H1 (cell line): Measurements from ENCODE around the gene ADGRV1. TPM values are rescaled to one million over a fixed set of nuclear protein-coding genes. Genes with fewer than 3 reads are reported as not detected.

ENCODE experiments used
- CTCF ChIA-PET: fragments of 300-600 bp; sonication (Branson Sonifier 250); formaldehyde crosslinking; loops from one replicate; lab custom pipeline; 2021; ENCODE audit not compliant: partially characterized antibody; lab: Charles Lee
- POLR2A ChIA-PET: fragments of 300-600 bp; sonication (Branson Sonifier 250); formaldehyde crosslinking; loops from one replicate; lab custom pipeline; 2021; ENCODE audit warnings: inconsistent platforms; ENCODE audit not compliant: partially characterized antibody; lab: Charles Lee
- DNase-seq, 2 experiments: peaks; one replicate each; pipeline versions ENCODE4 v3.0.0 to v3.0.0-alpha.2; 2010 to 2022; ENCODE audit warnings: low spot score in 2 of 2, low read depth in 1 of 2, mixed read lengths in 1 of 2
- FAIRE-seq: peaks from 2 replicates; lab custom pipeline; 2011; peaks lifted over from hg19 to GRCh38; lab: Jason Lieb, UNC
- H2AFZ ChIP-seq: 2 replicates; pipeline ENCODE4 v1.8.1; 2012; ENCODE audit warnings: low read length, inconsistent platforms
- H2AK5ac ChIP-seq: 2 replicates; pipeline ENCODE4 v1.6.1; 2013; ENCODE audit warnings: low read depth, low read length
- H2BK120ac ChIP-seq: replicated peaks from 2 replicates; pipeline ENCODE3; 2013; ENCODE audit warnings: low read depth, low read length, inconsistent platforms
- H2BK12ac ChIP-seq: 2 replicates; pipeline ENCODE4 v1.6.1; 2013; ENCODE audit warnings: low read depth, low read length
- H2BK15ac ChIP-seq: 2 replicates; pipeline ENCODE4 v1.6.1; 2013; ENCODE audit warnings: low read length
- H2BK20ac ChIP-seq: 2 replicates; pipeline ENCODE4 v1.6.1; 2013; ENCODE audit warnings: low read length
- H2BK5ac ChIP-seq: 2 replicates; pipeline ENCODE4 v1.6.1; 2013; ENCODE audit warnings: low read depth, low read length
- H3K14ac ChIP-seq: 2 replicates; pipeline ENCODE4 v1.6.1; 2013; ENCODE audit warnings: inconsistent platforms; ENCODE audit not compliant: insufficient read length
- H3K18ac ChIP-seq: 2 replicates; pipeline ENCODE4 v1.6.1; 2013; ENCODE audit warnings: low read length; ENCODE audit errors: extremely low read depth
- H3K23ac ChIP-seq: 2 replicates; pipeline ENCODE4 v1.6.1; 2013; ENCODE audit warnings: inconsistent platforms; ENCODE audit not compliant: insufficient read length
- H3K23me2 ChIP-seq: 2 replicates; pipeline ENCODE4 v1.6.1; 2013; ENCODE audit warnings: low read depth, low read length
- H3K27ac ChIP-seq: 2 replicates; pipeline ENCODE4 v1.6.1; 2011; ENCODE audit warnings: low read depth, low read length, inconsistent platforms
- H3K27me3 ChIP-seq, 4 experiments: replicated peaks in 1 of 4; 1 replicate in 1 of 4; 2 replicates in 3 of 4; pipeline versions ENCODE4 v1.6.1 to v1.8.1; 2011 to 2013; ENCODE audit warnings: low read length in 3 of 4, mild to moderate bottlenecking in 3 of 4, inconsistent platforms in 2 of 4, mixed read lengths in 2 of 4, moderate library complexity in 1 of 4; ENCODE audit not compliant: control insufficient read depth in 3 of 4, insufficient read depth in 3 of 4; ENCODE audit errors: extremely low read depth in 1 of 4
- H3K36me3 ChIP-seq, 4 experiments: 2 replicates each; pipeline versions ENCODE4 v1.6.1 to v1.8.1; 2011 to 2013; ENCODE audit warnings: mild to moderate bottlenecking in 4 of 4, low read length in 3 of 4, moderate library complexity in 2 of 4, control low read depth in 1 of 4, inconsistent platforms in 1 of 4; ENCODE audit not compliant: insufficient read depth in 4 of 4, control insufficient read depth in 2 of 4
- H3K4ac ChIP-seq: replicated peaks from 2 replicates; pipeline ENCODE3; 2013; ENCODE audit warnings: low read length, low read depth, mixed read lengths, inconsistent platforms; ENCODE audit not compliant: insufficient read length
- H3K4me1 ChIP-seq, 4 experiments: replicated peaks in 1 of 4; 1 replicate in 1 of 4; 2 replicates in 3 of 4; pipeline versions ENCODE4 v1.6.1 to v1.8.1; 2011 to 2013; ENCODE audit warnings: low read length in 3 of 4, inconsistent platforms in 2 of 4, mixed read lengths in 1 of 4; ENCODE audit not compliant: insufficient read depth in 4 of 4, control insufficient read depth in 3 of 4
- H3K4me2 ChIP-seq, 2 experiments: 2 replicates each; pipeline versions ENCODE4 v1.6.1 to v1.8.1; 2011 to 2013; ENCODE audit warnings: low read depth in 2 of 2, low read length in 2 of 2, control low read depth in 1 of 2, inconsistent platforms in 1 of 2, mild to moderate bottlenecking in 1 of 2; ENCODE audit not compliant: insufficient read depth in 1 of 2
- H3K4me3 ChIP-seq, 4 experiments: fragments of 200-600, 300-600 bp in 1 of 4; sonication (generic), shearing (Covaris generic), sonication (Bioruptor Twin) in 1 of 4; 2 replicates each; pipeline versions ENCODE4 v1.5.1 to v1.8.1; 2011 to 2016; ENCODE audit warnings: low read length in 4 of 4, low read depth in 3 of 4, control low read depth in 2 of 4, inconsistent platforms in 2 of 4, mild to moderate bottlenecking in 2 of 4, mixed read lengths in 1 of 4, moderate library complexity in 1 of 4; ENCODE audit not compliant: insufficient read depth in 2 of 4; ENCODE audit errors: extremely low read depth in 1 of 4
- H3K56ac ChIP-seq: replicated peaks from 2 replicates; pipeline ENCODE3; 2013; ENCODE audit warnings: low read depth, mild to moderate bottlenecking, mixed read lengths, low read length, inconsistent platforms; ENCODE audit not compliant: insufficient read length
- H3K79me1 ChIP-seq: 2 replicates; pipeline ENCODE4 v1.6.1; 2013; ENCODE audit warnings: low read depth, low read length, control low read depth
- H3K79me2 ChIP-seq, 2 experiments: 2 replicates each; pipeline versions ENCODE4 v1.6.1 to v1.8.1; 2012 to 2013; ENCODE audit warnings: low read length in 2 of 2, mild to moderate bottlenecking in 2 of 2, inconsistent platforms in 1 of 2; ENCODE audit not compliant: insufficient read depth in 2 of 2, control insufficient read depth in 1 of 2
- H3K9ac ChIP-seq, 4 experiments: replicated peaks in 1 of 4; 1 replicate in 1 of 4; 2 replicates in 3 of 4; pipeline versions ENCODE4 v1.6.1 to v1.8.1; 2011 to 2013; ENCODE audit warnings: low read depth in 3 of 4, low read length in 3 of 4, control low read depth in 2 of 4, mild to moderate bottlenecking in 2 of 4, moderate library complexity in 2 of 4, inconsistent platforms in 1 of 4; ENCODE audit errors: extremely low read depth in 1 of 4
- H3K9me3 ChIP-seq, 2 experiments: 2 replicates each; pipeline versions ENCODE4 v1.6.1 to v1.8.1; 2012 to 2013; ENCODE audit warnings: mild to moderate bottlenecking in 2 of 2, moderate library complexity in 2 of 2, control low read depth in 1 of 2, inconsistent platforms in 1 of 2, low read depth in 1 of 2, low read length in 1 of 2, mixed read lengths in 1 of 2; ENCODE audit not compliant: insufficient read depth in 2 of 2
- H4K20me1 ChIP-seq, 2 experiments: replicated peaks in 1 of 2; 2 replicates each; pipeline versions ENCODE3 to v1.8.1; 2011 to 2013; ENCODE audit warnings: inconsistent platforms in 2 of 2, low read length in 2 of 2, mild to moderate bottlenecking in 1 of 2; ENCODE audit not compliant: insufficient read depth in 2 of 2, control insufficient read depth in 1 of 2
- H4K5ac ChIP-seq: 2 replicates; pipeline ENCODE4 v1.6.1; 2013; ENCODE audit warnings: low read length, low read depth, mixed read lengths, inconsistent platforms; ENCODE audit not compliant: insufficient read length
- H4K8ac ChIP-seq: 2 replicates; pipeline ENCODE4 v1.8.0; 2013; ENCODE audit warnings: mild to moderate bottlenecking, moderate library complexity, low read length, inconsistent platforms; ENCODE audit not compliant: insufficient read depth; ENCODE audit errors: extremely low read depth
- H4K91ac ChIP-seq: replicated peaks from 2 replicates; pipeline ENCODE3; 2013; ENCODE audit warnings: low read length, mixed read lengths, inconsistent platforms; ENCODE audit not compliant: insufficient read length
- CEBPB ChIP-seq: IDR thresholded peaks from 2 replicates; pipeline ENCODE4 v1.6.1; 2012; ENCODE audit warnings: low read depth, low read length
- E2F6 ChIP-seq: IDR thresholded peaks from 2 replicates; pipeline ENCODE4 v1.6.1; 2012; ENCODE audit warnings: inconsistent platforms
- EZH2 ChIP-seq: fragments of 200-600 bp; sonication (generic); IDR thresholded peaks from 2 replicates; pipeline ENCODE4 v1.7.1; 2012; ENCODE audit warnings: low read depth, mild to moderate bottlenecking, moderate library complexity, low read length, inconsistent platforms; ENCODE audit not compliant: severe bottlenecking
- GTF2F1 ChIP-seq: IDR thresholded peaks from 2 replicates; pipeline ENCODE4 v1.6.1; 2012; ENCODE audit warnings: low read depth, low read length, improper control_type of control experiment, borderline replicate concordance
- HDAC2 ChIP-seq, 2 experiments: fragments of 300-600 bp in 1 of 2; sonication (generic) in 1 of 2; IDR thresholded peaks; 2 replicates each; pipeline ENCODE4 v1.6.1; 2011 to 2012; ENCODE audit warnings: low read depth in 2 of 2, low read length in 2 of 2, mild to moderate bottlenecking in 2 of 2, moderate library complexity in 2 of 2, borderline replicate concordance in 1 of 2, inconsistent platforms in 1 of 2
- RNF2 ChIP-seq: fragments of 200-900, 300-1000 bp; sonication (generic); IDR thresholded peaks from 2 replicates; pipeline ENCODE4 v1.7.1; 2016; ENCODE audit warnings: borderline replicate concordance, low read depth, mild to moderate bottlenecking, antibody characterized with exemption, low read length; ENCODE audit not compliant: poor library complexity, severe bottlenecking; ENCODE audit errors: missing control alignments
- SIRT6 ChIP-seq: IDR thresholded peaks from one replicate; pipeline ENCODE4 v1.7.1; 2012; ENCODE audit warnings: low read length, inconsistent platforms
- WGBS, 2 experiments: shearing (Covaris generic) in 1 of 2; methylation state at CpG; one replicate each; pipeline versions ENCODE4 v1.1.6 to v1.1.7; 2013 to 2015; ENCODE audit warnings: low lambda C conversion rate in 2 of 2, mixed read lengths in 2 of 2, inconsistent platforms in 1 of 2, low coverage in 1 of 2, missing lambda C conversion rate in 1 of 2; ENCODE audit not compliant: insufficient replicate concordance in 2 of 2, insufficient coverage in 1 of 2, insufficient read length in 1 of 2; ENCODE audit errors: extremely low coverage in 1 of 2, missing lambda C conversion rate in 1 of 2; 5-methylcytosine and 5-hydroxymethylcytosine counted together
- polyA plus RNA-seq, 7 experiments: library from polyadenylated mRNA; depleted of rRNA in 3 of 7; stranded (reverse) in 5 of 7; unstranded in 2 of 7; fragments of >200 nt in 5 of 7; fragments of 200-250 nt in 2 of 7; gene quantifications; 1 replicate in 5 of 7; 2 replicates in 1 of 7; 4 replicates in 1 of 7; pipeline versions ENCODE4 v1.2.1 to v1.2.3, GENCODE V29; 2011 to 2013; ENCODE audit warnings: missing spikeins in 2 of 7, mixed read lengths in 2 of 7
- total RNA-seq: library from RNA; stranded (reverse); fragmentation: NEBNext Ultra II Directional; extraction: Animal tissue kit (Norgen Biotek cat#: 25700); gene quantifications from 2 replicates; pipeline ENCODE4 v1.2.1, GENCODE V29; 2021
- TF ChIP-seq, protein P1 (sequence below): IDR thresholded peaks from 2 replicates; pipeline ENCODE4 v1.6.1; 2011; ENCODE audit warnings: low read length, improper control_type of control experiment

ADGRV1 gene
- total and polyA plus RNA-seq, 2 of the 8 experiments (the other 6 are each of a cell fraction or from before 2014, with no cell fraction given): 53.1 to 62.2 TPM

DNA sequence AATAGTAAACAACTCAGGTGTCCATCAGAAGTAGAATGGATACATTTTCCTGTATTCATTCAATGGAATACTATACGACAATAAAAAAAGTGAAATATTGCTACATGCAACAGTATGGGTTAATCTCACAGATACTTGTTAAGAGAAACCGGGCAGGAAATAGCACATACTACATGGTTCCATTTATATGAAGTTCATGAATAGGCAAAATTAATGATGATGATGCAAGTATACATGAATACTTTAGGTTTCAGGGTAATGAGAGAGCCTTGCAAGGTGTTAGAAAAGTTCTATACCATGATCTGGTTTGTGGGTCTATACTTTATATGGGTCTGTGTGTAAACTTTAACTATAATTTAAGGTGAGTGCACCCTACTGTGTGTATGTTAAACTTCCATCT is 390.4 kb downstream of the ADGRV1 start:
- no peak overlapping the region for H4K91ac ChIP-seq
- H2AK5ac ChIP-seq: no peak overlapping the region
- no peak overlapping the region for H3K56ac ChIP-seq
- H2BK15ac ChIP-seq: no peak overlapping the region
- H2BK120ac ChIP-seq: no peak overlapping the region
- no peak overlapping the region for H2BK12ac ChIP-seq
- no peaks in the 10 kb centered on the region for H3K9me3 ChIP-seq
- H3K18ac ChIP-seq: no peak overlapping the region
- no peak overlapping the region for H2AFZ ChIP-seq
- H2BK5ac ChIP-seq: no peak overlapping the region
- no peaks in the 10 kb centered on the region for H3K79me1 ChIP-seq
- H4K8ac ChIP-seq: no peak overlapping the region
- no peak overlapping the region for H2BK20ac ChIP-seq
- H4K20me1 ChIP-seq: no peaks in the 10 kb centered on the region
- ChIA-PET CTCF (no interaction called here), POLR2A (no interaction called here)
- no peaks in the 10 kb centered on the region for H3K36me3 ChIP-seq
- H3K23me2 ChIP-seq: no peaks in the 10 kb centered on the region
- no peak overlapping the region for H3K4ac ChIP-seq
- no peak overlapping the region for H3K14ac ChIP-seq
- no peak overlapping the region for H3K23ac ChIP-seq
- no peaks in the 10 kb centered on the region for H3K4me1 ChIP-seq
- 88% methylated on average over 2 of the region's 2 CpGs; no CpG with 5 or more reads in 1 of the 2 experiments for WGBS, 2 experiments
- no peak for DNase-seq
- FAIRE-seq: no peak
- no peak overlapping the region for H3K9ac ChIP-seq
- H3K79me2 ChIP-seq: no peaks in the 10 kb centered on the region
- peaks cover 0 to 1% (median 0%) of the 10 kb centered on the region in 4 experiments; a peak in 1 of 7 replicates for H3K27me3 ChIP-seq
- H3K4me3 ChIP-seq: no peak overlapping the region
- no peak overlapping the region for H4K5ac ChIP-seq
- no peak overlapping the region for H3K4me2 ChIP-seq
- H3K27ac ChIP-seq: no peak overlapping the region
- TF ChIP-seq CEBPB: no peak
- no peak for TF ChIP-seq HDAC2 (IDR thresholded peaks at IDR 0.05; ENCODE audit: borderline replicate concordance in 1 of 2, low read depth in 2 of 2, low read length in 2 of 2)
- TF ChIP-seq RNF2: no peak
- TF ChIP-seq E2F6: no peak
- no peak for TF ChIP-seq GTF2F1
- no peak for TF ChIP-seq SIRT6
- no peak for TF ChIP-seq EZH2
- TF ChIP-seq, protein P1, sequence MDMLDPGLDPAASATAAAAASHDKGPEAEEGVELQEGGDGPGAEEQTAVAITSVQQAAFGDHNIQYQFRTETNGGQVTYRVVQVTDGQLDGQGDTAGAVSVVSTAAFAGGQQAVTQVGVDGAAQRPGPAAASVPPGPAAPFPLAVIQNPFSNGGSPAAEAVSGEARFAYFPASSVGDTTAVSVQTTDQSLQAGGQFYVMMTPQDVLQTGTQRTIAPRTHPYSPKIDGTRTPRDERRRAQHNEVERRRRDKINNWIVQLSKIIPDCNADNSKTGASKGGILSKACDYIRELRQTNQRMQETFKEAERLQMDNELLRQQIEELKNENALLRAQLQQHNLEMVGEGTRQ: no peak
